GM18861 (cell line): ENCODE results near the gene EBNA1BP2.
A peak's percentile ranks its signal among the peaks of the same experiment; 100 is the strongest.
"Not testable (repeated sequence)": the region's sequence is repeated elsewhere in the genome, so short reads cannot be mapped to it uniquely, and the experiment has no call there.

Experiments
- ATAC-seq: cut with Tn5 transposase; IDR thresholded peaks from one replicate; pipeline ENCODE4 v1.9.1; 2021; ENCODE audit not compliant: unreplicated experiment

Gene EBNA1BP2

GRCh38 chr1:43172527-43172972 lies 460 bp upstream of the EBNA1BP2 start:
- ATAC-seq, result peak; percentile 37

- no peak for ATAC-seq
These were observed 696 bp downstream of the EBNA1BP2 start for GRCh38 chr1:43171312-43171875.

DNA sequence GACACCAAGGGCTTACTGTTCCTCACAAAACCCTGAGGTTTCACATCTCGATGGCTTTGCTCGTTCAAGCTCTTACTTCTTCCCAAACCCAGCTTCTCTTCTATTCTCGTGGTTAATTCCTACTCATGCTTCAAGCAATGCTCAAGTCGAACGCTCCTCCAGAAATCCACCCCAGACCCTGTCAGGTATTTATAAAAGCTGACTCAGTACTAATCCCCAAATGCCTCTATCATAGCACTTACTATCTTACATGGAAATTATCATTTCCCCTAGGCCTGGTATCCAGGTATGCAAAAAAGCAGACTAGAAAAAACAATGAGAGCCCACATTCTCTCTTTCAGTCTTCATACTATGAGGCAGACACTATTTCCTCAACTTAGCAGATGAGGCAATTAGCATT lies 6.3 kb downstream of the EBNA1BP2 start:
- ATAC-seq, result no peak

DNA sequence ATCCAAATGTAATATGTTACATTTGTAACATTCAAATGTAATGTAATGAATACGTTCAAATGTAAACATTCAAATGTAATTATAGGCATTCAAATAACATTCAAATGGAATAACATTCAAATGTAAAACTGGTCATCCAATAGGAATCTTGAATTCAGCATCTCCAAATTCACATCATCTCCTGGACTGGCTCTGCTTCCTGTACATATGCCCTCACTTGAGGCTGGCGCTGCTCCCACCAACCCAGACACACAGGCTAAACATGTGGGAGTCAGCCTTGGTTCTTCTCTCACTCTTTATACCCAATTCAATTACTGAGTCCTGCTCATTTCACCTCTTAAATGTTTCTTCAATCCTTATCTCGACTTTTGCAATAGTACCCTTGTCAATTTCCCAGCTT lies 6.9 kb downstream of the EBNA1BP2 start:
- ATAC-seq, result no peak

GRCh38 chr1:43156026-43156425 lies 16.1 kb downstream of the EBNA1BP2 start:
- ATAC-seq, result no peak

GRCh38 chr1:43153443-43153842 lies 18.6 kb downstream of the EBNA1BP2 start:
- ATAC-seq, result no peak

GRCh38 chr1:43152866-43153265 lies 19.2 kb downstream of the EBNA1BP2 start:
- no peak for ATAC-seq

DNA sequence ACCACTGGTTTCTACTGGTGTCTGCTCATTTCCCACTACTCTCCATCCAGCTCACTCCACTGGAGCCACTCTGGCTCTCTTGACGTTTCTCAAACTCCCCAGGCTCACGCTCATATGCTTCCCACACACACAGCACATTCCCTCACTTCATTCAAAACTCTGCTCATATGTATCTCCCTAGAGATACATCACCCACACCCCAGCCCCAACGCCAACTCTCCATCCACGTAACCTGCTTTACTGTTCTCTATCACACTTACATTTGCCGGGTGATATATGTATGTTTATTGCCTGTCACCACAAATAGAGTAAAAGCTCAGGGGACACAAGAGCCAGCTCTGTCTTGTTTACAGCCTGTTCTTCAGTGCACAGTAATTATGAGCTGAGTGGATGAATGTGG lies 22.2 kb downstream of the EBNA1BP2 start:
- ATAC-seq, result no peak

- ATAC-seq, result no peak
These were observed 24.3 kb downstream of the EBNA1BP2 start for GRCh38 chr1:43147625-43148327.

GRCh38 chr1:43144237-43144636 lies 27.9 kb downstream of the EBNA1BP2 start:
- ATAC-seq, result no peak

- no peak for ATAC-seq
These were observed 28.6 kb downstream of the EBNA1BP2 start for GRCh38 chr1:43143441-43143888.

- ATAC-seq, result no peak
These were observed 31.5 kb downstream of the EBNA1BP2 start for GRCh38 chr1:43140583-43140982.

DNA sequence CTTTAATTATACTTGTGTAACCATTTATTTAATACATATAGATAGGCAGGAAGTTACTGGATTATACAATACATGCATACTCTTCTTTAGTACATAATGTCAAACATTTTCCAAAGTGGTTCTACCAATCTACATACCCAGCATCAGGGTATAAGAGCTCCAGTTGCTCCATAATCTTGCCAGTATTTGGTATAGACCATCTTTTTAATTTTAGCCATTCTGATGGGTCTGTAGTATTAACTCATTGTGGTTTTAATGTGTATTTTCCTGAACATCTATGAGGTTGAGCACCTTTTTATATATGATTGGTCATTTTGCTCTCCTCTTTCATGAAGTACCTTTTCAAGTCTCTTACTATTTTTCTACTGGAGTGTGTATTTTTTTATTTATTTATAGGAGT lies 32.1 kb downstream of the EBNA1BP2 start:
- no peak for ATAC-seq

GRCh38 chr1:43139295-43139694 lies 32.8 kb downstream of the EBNA1BP2 start:
- not testable (repeated sequence) for ATAC-seq

GRCh38 chr1:43137445-43138052 lies 34.5 kb downstream of the EBNA1BP2 start:
- no peak for ATAC-seq

GRCh38 chr1:43135857-43136781 lies 36.0 kb downstream of the EBNA1BP2 start:
- ATAC-seq, result no peak

- ATAC-seq, result no peak
These were observed 37.5 kb downstream of the EBNA1BP2 start for GRCh38 chr1:43134640-43135039.

DNA sequence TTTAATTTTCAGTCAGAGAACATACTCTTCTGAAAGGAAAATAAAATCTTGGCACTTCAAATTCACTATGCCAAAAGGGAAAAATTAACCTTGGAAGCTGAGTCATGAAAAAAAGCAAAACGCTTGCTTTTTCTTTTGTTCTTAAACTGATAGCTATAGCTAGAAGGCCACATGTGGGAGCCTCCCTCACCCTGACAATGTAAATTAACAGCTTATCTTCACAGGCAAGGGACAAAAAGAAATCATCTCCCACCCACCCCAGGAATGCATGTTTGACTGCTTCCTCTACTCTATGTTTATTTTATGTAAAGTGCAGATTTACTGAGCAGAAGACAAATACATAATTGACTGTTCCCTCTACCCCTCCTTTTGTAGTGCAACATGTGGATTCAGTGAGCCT lies 38.0 kb downstream of the EBNA1BP2 start:
- ATAC-seq, result no peak

DNA sequence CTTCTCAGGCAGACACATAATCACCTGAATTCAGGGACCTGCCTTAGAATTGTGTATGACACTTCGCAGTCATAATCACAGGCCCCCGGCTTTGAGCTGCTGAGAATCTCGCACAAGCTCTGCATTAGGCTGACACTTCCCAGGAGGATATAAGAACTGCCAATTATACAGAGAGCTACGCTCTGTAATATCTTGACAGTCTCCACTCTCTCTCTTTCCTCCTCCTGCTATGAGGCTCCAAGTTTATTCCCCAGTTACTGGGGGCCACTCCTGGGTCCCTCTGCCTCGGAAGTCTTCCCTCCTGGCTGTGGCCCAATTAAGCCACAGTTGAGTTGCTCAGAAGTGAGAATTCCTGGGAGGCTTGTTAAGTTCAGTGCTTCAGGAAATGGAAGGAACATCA lies 42.7 kb downstream of the EBNA1BP2 start:
- no peak for ATAC-seq

DNA sequence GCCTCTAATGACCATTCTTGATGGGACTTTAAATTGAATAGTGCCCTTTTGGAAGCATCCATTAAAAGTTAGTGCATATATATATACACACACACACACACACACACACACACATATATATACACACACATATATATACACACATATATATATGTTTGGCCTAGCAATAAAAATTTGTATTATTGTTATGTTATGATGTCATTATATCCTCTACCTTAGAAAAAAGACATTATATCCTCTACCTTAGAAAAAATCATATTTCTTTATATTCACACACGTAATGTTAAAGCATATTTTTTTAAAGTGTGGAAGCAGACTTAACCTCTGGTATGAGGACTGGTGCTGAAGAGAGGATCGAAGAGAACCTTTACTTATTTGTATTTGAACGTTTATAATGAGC lies 43.3 kb downstream of the EBNA1BP2 start:
- ATAC-seq, result no peak

DNA sequence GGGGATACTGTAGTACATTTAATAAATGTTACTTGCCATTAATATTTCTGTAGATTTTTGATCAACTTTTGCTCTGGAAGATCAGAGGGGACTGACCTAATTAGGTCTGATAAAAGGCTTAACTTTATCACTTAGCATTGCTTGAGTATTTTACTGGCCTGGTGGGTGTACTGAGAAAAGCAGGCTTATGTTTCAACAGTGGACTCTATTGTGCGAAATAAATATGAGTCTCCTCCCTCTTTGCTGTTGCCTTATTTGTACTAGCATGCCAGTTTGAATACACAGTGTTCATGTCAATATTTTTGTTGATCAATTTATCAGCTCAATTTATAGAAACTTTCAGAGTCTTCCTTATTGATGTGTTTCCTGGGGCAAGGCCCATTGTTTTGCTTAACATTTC lies 49.1 kb downstream of the EBNA1BP2 start:
- ATAC-seq, result no peak
